Heart left ventricle (tissue), 16 donors: ENCODE data around the gene RAI1. TPM values are rescaled to one million over a fixed set of nuclear protein-coding genes. Genes with fewer than 3 reads are reported as not detected.
A peak's percentile ranks its signal among the peaks of the same experiment; 100 is the strongest.

Experiments used
- ATAC-seq, 4 donors: fragments of 200-7000 bp; cut with Tn5 transposase; one replicate each; pipeline ENCODE4 v1.9.1; 2020 to 2022; ENCODE audit warnings: moderate library complexity in 4 of 4, mild to moderate bottlenecking in 3 of 4, moderate number of reproducible peaks in 1 of 4
- DNase-seq, 5 donors: peaks; one replicate each; pipeline ENCODE4 v3.0.0-alpha.2; 2020
- H3K27ac ChIP-seq, 12 donors: fragments of 200-600 bp; sonication (generic) in 4 of 12; one replicate each; pipeline versions ENCODE4 v1.5.0 to v1.8.0; 2016 to 2022; ENCODE audit warnings: mild to moderate bottlenecking in 2 of 12
- H3K27me3 ChIP-seq, 9 donors: fragments of 200-600 bp; sonication (generic) in 2 of 9; one replicate each; pipeline versions ENCODE4 v1.5.1 to v1.8.0; 2016 to 2022; ENCODE audit warnings: mild to moderate bottlenecking in 3 of 9
- H3K36me3 ChIP-seq, 9 donors: fragments of 200-600 bp; sonication (generic) in 2 of 9; one replicate each; pipeline versions ENCODE4 v1.5.0 to v1.8.0; 2018 to 2022; ENCODE audit warnings: mild to moderate bottlenecking in 2 of 9
- H3K4me1 ChIP-seq, 12 donors: fragments of 200-600 bp; sonication (generic) in 4 of 12; one replicate each; pipeline versions ENCODE4 v1.5.0 to v1.8.0; 2016 to 2022; ENCODE audit warnings: mild to moderate bottlenecking in 3 of 12
- H3K4me3 ChIP-seq, 12 donors: fragments of 200-600 bp; sonication (generic) in 4 of 12; one replicate each; pipeline versions ENCODE4 v1.5.0 to v1.8.0; 2017 to 2022; ENCODE audit warnings: mild to moderate bottlenecking in 9 of 12, moderate library complexity in 4 of 12
- H3K9me3 ChIP-seq, 12 donors: fragments of 200-600 bp; sonication (generic) in 4 of 12; one replicate each; pipeline versions ENCODE4 v1.5.0 to v1.8.0; 2016 to 2022; ENCODE audit warnings: mild to moderate bottlenecking in 1 of 12
- POLR2A ChIP-seq, 2 donors: fragments of 450-650 bp; IDR thresholded peaks; one replicate each; pipeline ENCODE4 v1.6.1; 2017; ENCODE audit warnings: antibody characterized with exemption in 2 of 2, mild to moderate bottlenecking in 2 of 2, moderate library complexity in 2 of 2
- WGBS, 4 donors: extraction: QIAGEN DNeasy Blood & Tissue Kit in 2 of 4; methylation state at CpG; one replicate each; pipeline versions ENCODE4 v1.1.5 to v1.1.7; 2013 to 2018; 5-methylcytosine and 5-hydroxymethylcytosine counted together
- intact Hi-C, 10 donors: fragments of 100-400 bp; cut with DNase I; formaldehyde crosslinking; loops; one replicate each; pipeline versions ENCODE4 v1.11.1 to v1.14.2; 2022
- polyA plus RNA-seq, 2 donors: library from polyadenylated mRNA; stranded (reverse); fragments of 200-250 nt; gene quantifications; one replicate each; pipeline ENCODE4 v1.2.3, GENCODE V29; 2013
- total RNA-seq, 9 donors: library from RNA; depleted of rRNA in 2 of 9; stranded (reverse); fragments of >200 nt in 2 of 9; fragmentation: NEBNext Ultra II Directional in 3 of 9; extraction: Animal tissue kit (Norgen Biotek cat#: 25700) in 3 of 9; gene quantifications; one replicate each; pipeline versions ENCODE4 v1.1.0 to v1.2.4, GENCODE V29; 2016 to 2023
- TF ChIP-seq, protein P1 (sequence below), 12 donors: fragments of 200-600 bp; sonication (generic) in 4 of 12; IDR thresholded peaks; one replicate each; pipeline versions ENCODE4 v1.5.0 to v1.8.0; 2018 to 2022; ENCODE audit warnings: antibody characterized with exemption in 12 of 12, mild to moderate bottlenecking in 5 of 12
- donor health status: ischemic (EF 13 %, LVEDD 7.1; RV severe dilation, severe dysfunction).
- donor health status: healthy with polysubstance abuse.
- donor health status: DM: no; HTN: yes; CAD: no.
- donor health status: DM: no; HTN: no; CAD: no.
- donor health status: ischemic (EF 25% LVEDD 6.9; RV normal size, moderate dysfunction).
- donor health status: ischemic (EF 25% LVEDD 5.7; RV mildly dilated, moderate dysfunction).
- donor health status: healthy.
- donor health status: DM: yes; HTN: yes; CAD: no.
- donor health status: ischemic (EF 35%, LVEDD 5.7; RV mildly dilated, moderate dysfunction).
- donor health status: nonischemic (EF 11% LVEDD 7.7; RV severe dilation, severe dysfunction).
- donor health status: DM: yes; HTN: yes; CAD: no.
- donor health status: PGD.
- donor health status: ischemic (EF 29% LVEDD 5.4; RV normal size, mild dysfunction).
- donor health status: nonischemic (EF 23%, LVEDD 6.1; RV moderate dilation, normal function).

The RAI1 gene
- total and polyA plus RNA-seq, 11 donors, result 15.1 to 37.2 (median 20.8) TPM

DNA sequence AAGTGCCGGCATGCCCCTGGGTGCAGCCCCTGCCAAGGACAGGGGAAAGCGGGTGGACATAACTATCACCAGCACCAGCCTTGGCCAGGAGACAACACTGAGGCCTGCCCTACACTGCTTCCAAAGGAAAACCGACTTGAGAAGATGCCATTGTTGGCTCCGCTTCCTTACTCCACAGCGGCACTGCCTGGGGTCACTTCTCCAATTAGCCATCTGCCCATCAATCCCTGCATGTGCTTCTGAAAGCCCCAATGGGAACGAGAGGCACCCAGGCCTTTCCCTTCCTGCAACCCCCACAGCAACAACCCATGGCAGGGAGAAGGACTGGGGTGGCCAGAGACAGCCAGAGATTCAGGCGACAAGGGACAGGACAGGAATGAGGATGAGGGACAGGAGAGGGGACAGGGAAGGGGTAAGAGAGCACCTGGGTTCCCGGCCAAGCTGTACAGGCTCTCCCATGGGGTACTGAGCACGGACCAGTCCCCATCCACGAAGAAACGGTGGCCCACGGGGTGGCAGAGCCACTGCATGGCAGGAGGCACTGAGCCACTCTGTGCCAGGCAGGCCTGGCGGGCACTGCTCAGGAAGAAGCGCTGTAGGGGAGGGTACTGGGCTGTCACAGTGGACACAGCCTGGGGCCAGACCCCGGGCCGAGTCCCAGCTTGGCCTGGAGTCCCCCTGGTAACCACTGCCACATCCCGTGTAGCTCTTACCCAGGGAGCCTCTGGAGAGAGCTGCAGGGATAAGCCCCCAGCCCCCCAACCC is 134.4 kb downstream of the RAI1 start:
- no peaks in the 10 kb centered on the region for H3K27me3 ChIP-seq
- H3K4me1 ChIP-seq, result peaks cover 6 to 79% (median 36%) of the 10 kb centered on the region in 12 donors
- no peak for TF ChIP-seq POLR2A (IDR thresholded peaks at IDR 0.05)
- TF ChIP-seq, protein P1, sequence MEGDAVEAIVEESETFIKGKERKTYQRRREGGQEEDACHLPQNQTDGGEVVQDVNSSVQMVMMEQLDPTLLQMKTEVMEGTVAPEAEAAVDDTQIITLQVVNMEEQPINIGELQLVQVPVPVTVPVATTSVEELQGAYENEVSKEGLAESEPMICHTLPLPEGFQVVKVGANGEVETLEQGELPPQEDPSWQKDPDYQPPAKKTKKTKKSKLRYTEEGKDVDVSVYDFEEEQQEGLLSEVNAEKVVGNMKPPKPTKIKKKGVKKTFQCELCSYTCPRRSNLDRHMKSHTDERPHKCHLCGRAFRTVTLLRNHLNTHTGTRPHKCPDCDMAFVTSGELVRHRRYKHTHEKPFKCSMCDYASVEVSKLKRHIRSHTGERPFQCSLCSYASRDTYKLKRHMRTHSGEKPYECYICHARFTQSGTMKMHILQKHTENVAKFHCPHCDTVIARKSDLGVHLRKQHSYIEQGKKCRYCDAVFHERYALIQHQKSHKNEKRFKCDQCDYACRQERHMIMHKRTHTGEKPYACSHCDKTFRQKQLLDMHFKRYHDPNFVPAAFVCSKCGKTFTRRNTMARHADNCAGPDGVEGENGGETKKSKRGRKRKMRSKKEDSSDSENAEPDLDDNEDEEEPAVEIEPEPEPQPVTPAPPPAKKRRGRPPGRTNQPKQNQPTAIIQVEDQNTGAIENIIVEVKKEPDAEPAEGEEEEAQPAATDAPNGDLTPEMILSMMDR (IDR thresholded peaks at IDR 0.05), result no peak
- no peak overlapping the region for H3K4me3 ChIP-seq
- peak overlapping the region in 11 of 12 donors; percentile 42 to 88 (median 70) for H3K27ac ChIP-seq
- 58 to 64% (median 62%) methylated on average over 16 to 17 of the region's 17 CpGs for whole genome bisulfite sequencing, 4 donors
- intact Hi-C loops, result loop anchor here in 4 of 10 donors (2.0 to 10.0 kb wide), 4 partner anchors 99 to 219 kb away; partner anchors contain the start of genes ATPAF2 (in 2 of the 4) and GID4 (in 2 of the 4)
- H3K36me3 ChIP-seq, result peaks cover 0 to 91% (median 39%) of the 10 kb centered on the region in 9 donors
- ATAC-seq (peak; percentile 0 to 12 (median 2)), DNase-seq (no peak)
- H3K9me3 ChIP-seq, result no peaks in the 10 kb centered on the region

- Histone ChIP-seq H3K36me3 (peaks cover 0 to 85% (median 36%) of the 10 kb centered on the region in 9 donors), H3K27ac (peak overlapping the region in 3 of 12 donors; percentile 7 to 88 (median 81)), H3K9me3 (no peaks in the 10 kb centered on the region), H3K4me3 (no peak overlapping the region), H3K4me1 (peaks cover 6 to 79% (median 35%) of the 10 kb centered on the region in 12 donors), H3K27me3 (no peaks in the 10 kb centered on the region)
- DNase-seq (no peak), ATAC-seq (no peak)
- no peak for TF ChIP-seq POLR2A (IDR thresholded peaks at IDR 0.05)
- TF ChIP-seq, protein P1 (IDR thresholded peaks at IDR 0.05), result no peak
- WGBS, 4 donors, result 80 to 95% (median 83%) methylated on average over 11 to 22 of the region's 22 CpGs
- intact Hi-C loops, result loop anchor here in 3 of 10 donors (10.0 kb wide), 3 partner anchors 98 to 218 kb away; partner anchors contain the start of genes ATPAF2 (in 2 of the 3) and GID4 (in 2 of the 3)
These were observed 135.1 kb downstream of the RAI1 start for GRCh38 chr17:17816240-17816814.

DNA sequence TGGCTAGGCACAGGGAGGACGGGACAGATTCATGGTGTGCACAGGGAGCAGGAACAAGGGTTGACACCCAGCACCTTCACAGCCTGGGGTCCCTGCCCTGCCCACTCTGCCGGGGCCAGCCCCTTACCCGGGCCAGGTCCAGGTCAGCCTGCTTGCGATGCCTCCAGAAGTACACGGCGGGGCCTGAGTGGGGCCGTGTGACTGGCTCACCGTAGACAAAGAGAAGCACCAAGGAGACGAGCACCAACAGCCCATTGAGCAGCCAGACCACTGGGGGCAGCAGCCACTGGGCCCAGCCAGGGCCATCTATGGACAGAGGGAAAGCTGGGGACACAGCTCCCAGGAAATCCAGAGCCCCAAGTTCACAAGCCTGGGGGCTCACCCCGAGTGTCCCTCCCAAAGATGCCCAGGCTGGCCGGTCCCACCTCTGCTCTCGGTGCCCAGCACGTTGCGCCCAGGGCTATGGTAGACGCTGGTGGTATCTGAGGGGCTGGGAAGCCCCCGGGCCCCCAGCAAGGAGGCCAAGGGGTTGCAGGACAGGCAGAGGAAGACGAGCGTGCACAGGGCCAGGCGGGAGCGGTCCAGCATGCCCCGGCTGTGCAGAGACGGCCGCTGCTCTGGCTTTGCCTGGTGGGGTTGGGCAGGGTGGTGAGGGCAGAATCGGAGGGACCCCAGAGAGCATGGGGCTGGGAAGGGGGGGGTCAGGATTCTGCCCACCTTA is 135.7 kb downstream of the RAI1 start:
- Histone ChIP-seq H3K27ac (peak overlapping the region in 2 of 12 donors; percentile 81 to 88), H3K36me3 (peaks cover 0 to 81% (median 36%) of the 10 kb centered on the region in 9 donors), H3K9me3 (no peaks in the 10 kb centered on the region), H3K4me1 (peaks cover 7 to 79% (median 35%) of the 10 kb centered on the region in 12 donors), H3K4me3 (no peak overlapping the region), H3K27me3 (no peaks in the 10 kb centered on the region)
- ATAC-seq (no peak), DNase-seq (no peak)
- 84 to 91% (median 87%) methylated on average over 17 to 24 of the region's 24 CpGs for WGBS, 4 donors
- intact Hi-C loops, result loop anchor here in 3 of 10 donors (10.0 kb wide), 3 partner anchors 98 to 218 kb away; partner anchors contain the start of genes ATPAF2 (in 2 of the 3) and GID4 (in 2 of the 3)
- TF ChIP-seq, protein P1 (IDR thresholded peaks at IDR 0.05), result peak in 4 of 12 donors; percentile 6 to 19 (median 10)
- TF ChIP-seq POLR2A (IDR thresholded peaks at IDR 0.05), result no peak
